Thoracic aorta (tissue), 2 donors: ENCODE results near the gene PEAK1. TPM values are rescaled to one million over a fixed set of nuclear protein-coding genes. Genes with fewer than 3 reads are reported as not detected.

Experiments used
- ATAC-seq: fragments of 150-250 bp; one replicate; pipeline ENCODE4 v1.8.0; 2017; ENCODE audit warnings: low read depth; ENCODE audit not compliant: insufficient number of reproducible peaks, low FRiP score
- DNase-seq: peaks from one replicate; pipeline ENCODE4 v3.0.0-alpha.2; 2020; ENCODE audit warnings: low spot score
- H3K27ac ChIP-seq, 2 donors: fragments of 200-600 bp; sonication (generic); 1 replicate in 1 of 2; 2 replicates in 1 of 2; pipeline ENCODE4 v1.5.1; 2016; ENCODE audit warnings: mild to moderate bottlenecking in 2 of 2, moderate library complexity in 2 of 2
- H3K27me3 ChIP-seq: fragments of 200-600 bp; sonication (generic); replicated peaks from 2 replicates; pipeline ENCODE4 v1.6.0; 2016; ENCODE audit warnings: mild to moderate bottlenecking; ENCODE audit not compliant: insufficient read depth
- H3K36me3 ChIP-seq: fragments of 200-600 bp; sonication (generic); one replicate; pipeline ENCODE4 v1.5.1; 2016
- H3K4me1 ChIP-seq, 2 donors: fragments of 200-600 bp; sonication (generic); 1 replicate in 1 of 2; 2 replicates in 1 of 2; pipeline versions ENCODE4 v1.5.1 to v1.6.0; 2016; ENCODE audit warnings: low read depth in 2 of 2, mild to moderate bottlenecking in 1 of 2; ENCODE audit not compliant: control insufficient read depth in 1 of 2
- H3K4me3 ChIP-seq: fragments of 200-600 bp; sonication (generic); 2 replicates; pipeline ENCODE4 v1.5.1; 2016; ENCODE audit warnings: mild to moderate bottlenecking
- H3K9me3 ChIP-seq: fragments of 200-600 bp; sonication (generic); 2 replicates; pipeline ENCODE4 v1.5.1; 2016
- total RNA-seq, 2 donors: library from RNA; depleted of rRNA; stranded (reverse); fragments of >200 nt; gene quantifications; one replicate each; pipeline versions ENCODE4 v1.1.0 to v1.2.3, GENCODE V29; 2016
- TF ChIP-seq, protein P1 (sequence below): fragments of 200-600 bp; sonication (generic); IDR thresholded peaks from one replicate; pipeline ENCODE4 v1.5.1; 2019; ENCODE audit warnings: antibody characterized with exemption

Gene PEAK1
- 10 to 100 TPM; 94.2 to 95.9 TPM for total RNA-seq

- peak within 1 kb of the TSS; percentile 94 for H3K4me3 ChIP-seq
- peak; percentile 99 for DNase-seq
- H3K27me3 ChIP-seq = no peaks in the 10 kb centered on the region
- H3K27ac ChIP-seq = peak within 1 kb of the TSS; percentile 93 to 96
- H3K36me3 ChIP-seq = no peaks in the 10 kb centered on the region
- ATAC-seq = peak; percentile 96
- H3K9me3 ChIP-seq = no peaks in the 10 kb centered on the region
- TF ChIP-seq, protein P1, sequence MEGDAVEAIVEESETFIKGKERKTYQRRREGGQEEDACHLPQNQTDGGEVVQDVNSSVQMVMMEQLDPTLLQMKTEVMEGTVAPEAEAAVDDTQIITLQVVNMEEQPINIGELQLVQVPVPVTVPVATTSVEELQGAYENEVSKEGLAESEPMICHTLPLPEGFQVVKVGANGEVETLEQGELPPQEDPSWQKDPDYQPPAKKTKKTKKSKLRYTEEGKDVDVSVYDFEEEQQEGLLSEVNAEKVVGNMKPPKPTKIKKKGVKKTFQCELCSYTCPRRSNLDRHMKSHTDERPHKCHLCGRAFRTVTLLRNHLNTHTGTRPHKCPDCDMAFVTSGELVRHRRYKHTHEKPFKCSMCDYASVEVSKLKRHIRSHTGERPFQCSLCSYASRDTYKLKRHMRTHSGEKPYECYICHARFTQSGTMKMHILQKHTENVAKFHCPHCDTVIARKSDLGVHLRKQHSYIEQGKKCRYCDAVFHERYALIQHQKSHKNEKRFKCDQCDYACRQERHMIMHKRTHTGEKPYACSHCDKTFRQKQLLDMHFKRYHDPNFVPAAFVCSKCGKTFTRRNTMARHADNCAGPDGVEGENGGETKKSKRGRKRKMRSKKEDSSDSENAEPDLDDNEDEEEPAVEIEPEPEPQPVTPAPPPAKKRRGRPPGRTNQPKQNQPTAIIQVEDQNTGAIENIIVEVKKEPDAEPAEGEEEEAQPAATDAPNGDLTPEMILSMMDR = no peak
- peaks cover 46 to 56% of the 10 kb centered on the region in 2 donors for H3K4me1 ChIP-seq
Observed at GRCh38 chr15:77419836-77420609, at the start of gene PEAK1. Gene PEAK1 (minus strand): TSS chr15:77420104. CDS start chr15:77181926, 238,178 bp downstream.

GRCh38 chr15:77468896-77469295 is 49.0 kb upstream of the PEAK1 start:
- Histone ChIP-seq H3K27ac (no peak overlapping the region), H3K27me3 (no peaks in the 10 kb centered on the region), H3K9me3 (no peaks in the 10 kb centered on the region), H3K36me3 (peaks cover 22% of the 10 kb centered on the region), H3K4me1 (no peaks in the 10 kb centered on the region), H3K4me3 (no peak overlapping the region)
- no peak for DNase-seq
- ATAC-seq = no peak
- TF ChIP-seq, protein P1 = no peak

DNA sequence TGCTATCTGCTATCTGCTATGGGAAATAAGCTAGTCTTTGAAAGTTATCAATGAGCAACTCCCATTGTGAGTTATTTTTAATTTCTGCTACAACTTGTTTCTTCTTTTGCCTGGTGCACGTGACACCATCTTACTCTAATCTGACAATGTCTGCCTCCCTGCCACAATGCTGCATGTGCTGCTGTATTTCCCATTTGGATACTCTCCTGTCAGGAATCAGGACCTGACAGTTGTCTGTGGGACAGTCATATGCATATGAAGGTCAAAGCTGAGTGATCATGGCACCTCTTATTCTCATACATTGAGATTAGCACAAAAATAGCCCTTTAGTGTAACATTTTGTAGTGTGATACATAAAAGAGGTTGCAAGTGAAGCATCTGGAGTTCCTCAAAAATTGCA is 46.6 kb upstream of the PEAK1 start:
- Histone ChIP-seq H3K4me3 (no peak overlapping the region), H3K4me1 (no peaks in the 10 kb centered on the region), H3K27me3 (no peaks in the 10 kb centered on the region), H3K36me3 (peaks cover 16% of the 10 kb centered on the region), H3K9me3 (no peaks in the 10 kb centered on the region), H3K27ac (no peak overlapping the region)
- TF ChIP-seq, protein P1 = no peak
- ATAC-seq (no peak), DNase-seq (no peak)

DNA sequence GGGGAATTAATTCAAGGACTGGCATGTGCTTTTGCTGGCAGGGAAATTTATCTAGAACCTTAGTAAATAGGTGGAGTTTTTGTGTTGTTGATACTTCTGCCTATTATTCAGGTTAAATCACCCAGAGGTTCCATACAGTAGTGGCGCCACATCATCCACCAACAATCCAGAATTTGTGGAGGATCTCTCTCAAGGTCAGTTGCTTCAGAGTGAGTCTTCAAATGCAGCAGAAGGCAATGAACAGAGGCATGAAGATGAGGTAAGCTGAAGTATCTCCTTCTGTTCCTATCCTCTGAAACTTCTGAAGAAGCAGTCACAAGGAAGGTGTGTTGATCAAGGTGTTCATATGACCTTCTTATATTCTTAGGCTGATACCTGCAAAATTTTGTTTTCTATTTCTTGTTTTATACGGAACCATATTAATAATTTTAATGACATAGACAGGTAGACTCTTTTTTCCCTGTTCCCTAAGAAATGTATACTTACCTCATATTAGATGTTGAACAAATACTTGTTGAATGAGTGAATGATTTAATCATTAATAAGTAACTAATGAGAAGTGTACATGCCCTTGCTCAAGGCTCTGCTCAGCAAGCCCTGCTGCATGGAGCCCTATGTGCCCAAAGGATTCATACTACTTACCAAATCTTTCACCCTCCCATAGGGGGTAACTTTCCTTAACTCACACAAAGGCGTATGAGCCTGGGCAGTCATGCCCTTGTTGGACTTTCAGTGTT is 44.4 kb upstream of the PEAK1 start:
- Histone ChIP-seq H3K27me3 (no peaks in the 10 kb centered on the region), H3K27ac (no peak overlapping the region), H3K4me3 (no peak overlapping the region), H3K9me3 (no peaks in the 10 kb centered on the region), H3K4me1 (no peaks in the 10 kb centered on the region), H3K36me3 (peaks cover 14% of the 10 kb centered on the region)
- ATAC-seq (no peak), DNase-seq (no peak)
- TF ChIP-seq, protein P1 = no peak

- ATAC-seq (no peak), DNase-seq (no peak)
- Histone ChIP-seq H3K4me3 (no peak overlapping the region), H3K9me3 (no peaks in the 10 kb centered on the region), H3K27ac (no peak overlapping the region), H3K27me3 (no peaks in the 10 kb centered on the region), H3K36me3 (peaks cover 13% of the 10 kb centered on the region), H3K4me1 (peaks cover 5 to 20% of the 10 kb centered on the region in 2 donors)
- TF ChIP-seq, protein P1 = no peak
Observed at GRCh38 chr15:77461486-77461885, 41.6 kb upstream of the PEAK1 start.
